ENCODE data around the gene DNAH17.

The DNAH17 gene

GRCh38 chr17:78415821-78416711 is 161.1 kb downstream of the DNAH17 start:
- peak; percentile 79 for DNase-seq (ENCODE audit: low read depth, low spot score)

- DNase-seq (ENCODE audit: low read depth, low spot score): no peak
These were observed 162.7 kb downstream of the DNAH17 start for GRCh38 chr17:78414178-78415162.

DNA sequence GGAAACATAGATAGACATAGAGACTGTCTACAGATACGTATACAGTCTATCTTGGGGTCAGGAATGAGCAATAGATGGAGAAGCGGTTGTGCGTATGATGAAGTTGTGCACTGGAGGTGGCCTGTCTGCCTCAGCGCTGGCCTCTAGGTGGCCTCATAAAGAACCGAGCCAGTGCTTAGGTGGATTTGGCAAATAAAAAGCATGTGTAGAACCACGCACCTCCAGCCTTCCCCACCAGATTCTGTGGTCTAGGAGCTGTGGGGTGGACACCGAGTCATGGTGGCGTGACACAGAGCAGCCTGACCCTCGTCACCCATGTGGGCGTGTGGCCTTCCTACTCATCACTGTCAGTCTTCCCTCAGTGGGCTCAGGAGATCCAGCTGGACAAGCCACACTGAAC is 164.8 kb downstream of the DNAH17 start:
- no peak for DNase-seq (ENCODE audit: low read depth, low spot score)

DNA sequence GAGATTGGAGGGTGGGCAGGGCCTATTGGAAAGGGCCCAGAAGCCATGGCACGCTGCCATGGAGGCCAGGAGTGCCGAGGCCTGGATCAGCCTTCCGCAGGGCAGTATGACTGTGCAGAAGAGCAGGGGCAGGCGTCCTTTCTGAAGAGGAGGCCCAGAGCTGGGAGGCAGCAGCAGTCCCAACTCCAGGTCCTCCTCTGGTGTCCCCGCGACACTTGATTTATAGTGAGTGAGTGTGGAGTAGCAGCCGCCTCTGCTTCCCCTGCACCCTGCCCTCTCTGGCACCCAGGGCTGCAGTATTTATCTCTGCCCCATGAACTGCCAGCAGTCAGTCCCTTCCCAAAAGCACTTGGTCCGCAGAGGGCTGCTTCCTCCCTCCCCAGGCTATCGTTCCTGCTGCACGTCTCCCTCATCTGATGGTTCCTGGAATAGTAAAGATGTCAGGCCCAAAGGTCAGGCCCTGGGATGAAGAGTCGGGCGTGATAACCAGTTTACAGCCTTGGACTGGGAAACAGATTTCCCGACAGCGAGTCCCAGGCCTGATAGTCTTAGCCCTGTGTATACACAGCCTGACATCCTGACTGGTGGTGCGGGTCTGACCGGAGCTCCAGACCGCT is 165.8 kb downstream of the DNAH17 start:
- DNase-seq (ENCODE audit: low read depth, low spot score): no peak

- DNase-seq (ENCODE audit: low read depth, low spot score): no peak
These were observed 167.8 kb downstream of the DNAH17 start for GRCh38 chr17:78409191-78409928.

GRCh38 chr17:78408476-78409050 is 168.6 kb downstream of the DNAH17 start:
- no peak for DNase-seq (ENCODE audit: low read depth, low spot score)

GRCh38 chr17:78407387-78408000 is 169.7 kb downstream of the DNAH17 start:
- no peak for DNase-seq (ENCODE audit: low read depth, low spot score)

GRCh38 chr17:78406920-78407319 is 170.3 kb downstream of the DNAH17 start:
- no peak for DNase-seq (ENCODE audit: low read depth, low spot score)

DNA sequence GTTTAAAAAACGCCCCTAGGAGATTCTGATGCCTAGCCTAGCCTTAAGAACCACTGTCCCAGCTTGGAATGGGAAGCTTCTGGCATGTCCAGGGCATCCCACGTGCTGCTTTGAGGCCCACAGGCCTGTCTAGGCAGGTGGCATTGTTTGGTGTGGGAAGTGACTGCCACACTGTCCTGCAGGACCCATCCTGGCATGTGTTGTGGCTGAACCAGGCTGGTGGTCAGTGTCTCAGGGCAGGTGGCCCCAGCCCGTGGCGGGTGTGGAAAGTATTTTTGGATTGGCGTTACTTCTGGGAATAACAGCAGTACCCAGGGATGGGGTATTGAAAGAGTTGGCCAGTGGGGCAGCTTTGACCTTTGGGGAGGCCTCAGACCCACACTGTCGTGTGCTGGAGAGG is 170.8 kb downstream of the DNAH17 start:
- DNase-seq (ENCODE audit: low read depth, low spot score): no peak

GRCh38 chr17:78403822-78404221 is 173.4 kb downstream of the DNAH17 start:
- no peak for DNase-seq (ENCODE audit: low read depth, low spot score)

- no peak for DNase-seq (ENCODE audit: low read depth, low spot score)
These were observed 175.3 kb downstream of the DNAH17 start for GRCh38 chr17:78401891-78402290.

- peak; percentile 74 for DNase-seq (ENCODE audit: low read depth, low spot score)
These were observed 175.9 kb downstream of the DNAH17 start for GRCh38 chr17:78401246-78401645.

GRCh38 chr17:78400581-78401240 is 176.5 kb downstream of the DNAH17 start:
- no peak for DNase-seq (ENCODE audit: low read depth, low spot score)

- DNase-seq (ENCODE audit: low read depth, low spot score): no peak
These were observed 177.5 kb downstream of the DNAH17 start for GRCh38 chr17:78399693-78400144.

GRCh38 chr17:78399028-78399692 is 178.0 kb downstream of the DNAH17 start:
- no peak for DNase-seq (ENCODE audit: low read depth, low spot score)

GRCh38 chr17:78398390-78398789 is 178.8 kb downstream of the DNAH17 start:
- DNase-seq (ENCODE audit: low read depth, low spot score): no peak

GRCh38 chr17:78397681-78398101 is 179.5 kb downstream of the DNAH17 start:
- DNase-seq (ENCODE audit: low read depth, low spot score): peak; percentile 71

DNA sequence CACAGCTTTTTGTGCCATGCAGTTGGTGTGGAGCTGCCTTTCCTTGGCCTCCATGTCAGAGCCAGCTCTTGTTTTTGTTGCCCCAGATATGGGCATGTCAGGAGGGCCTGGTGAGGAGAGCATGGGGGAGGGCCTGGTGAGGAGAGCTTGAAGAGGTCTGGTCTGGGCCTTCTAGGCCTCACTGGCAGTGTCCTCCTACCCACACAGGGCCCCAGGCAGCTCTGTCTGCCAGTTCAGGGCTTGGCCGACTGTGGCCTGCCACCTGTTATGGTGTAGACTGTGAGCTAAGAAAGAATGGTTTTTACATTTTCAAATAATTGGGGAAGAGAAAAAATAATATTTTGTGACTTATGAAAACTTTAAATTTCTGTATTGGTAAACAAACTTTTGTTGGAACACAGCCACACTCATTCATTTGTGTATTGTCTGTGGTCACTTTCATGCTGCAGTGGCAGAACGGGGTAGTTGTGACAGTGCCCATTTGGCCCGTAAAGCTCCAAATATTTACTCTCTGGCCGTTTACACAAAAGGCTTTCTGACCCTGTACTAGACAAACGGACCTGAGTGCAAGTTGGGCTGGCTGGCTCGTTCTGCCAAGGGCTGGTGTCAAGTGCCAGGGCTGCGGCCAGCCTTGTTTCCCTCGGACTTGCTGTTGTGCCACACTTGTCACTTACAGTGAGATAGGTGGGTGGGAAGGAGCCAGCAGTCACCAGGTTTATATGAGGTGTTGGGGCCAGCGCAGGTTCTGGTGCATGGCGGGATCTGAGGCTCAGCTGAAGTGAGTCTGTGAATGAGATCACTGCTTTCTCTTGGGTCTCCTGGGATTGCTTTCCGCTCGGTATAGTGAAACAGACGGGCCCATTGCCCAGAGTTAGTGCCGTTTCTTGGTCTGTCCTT is 180.5 kb downstream of the DNAH17 start:
- DNase-seq (ENCODE audit: low read depth, low spot score): no peak

Measured in astrocyte of the hippocampus (primary cell).